ENCODE measurements around the gene FBXL16.

FBXL16 gene

DNA sequence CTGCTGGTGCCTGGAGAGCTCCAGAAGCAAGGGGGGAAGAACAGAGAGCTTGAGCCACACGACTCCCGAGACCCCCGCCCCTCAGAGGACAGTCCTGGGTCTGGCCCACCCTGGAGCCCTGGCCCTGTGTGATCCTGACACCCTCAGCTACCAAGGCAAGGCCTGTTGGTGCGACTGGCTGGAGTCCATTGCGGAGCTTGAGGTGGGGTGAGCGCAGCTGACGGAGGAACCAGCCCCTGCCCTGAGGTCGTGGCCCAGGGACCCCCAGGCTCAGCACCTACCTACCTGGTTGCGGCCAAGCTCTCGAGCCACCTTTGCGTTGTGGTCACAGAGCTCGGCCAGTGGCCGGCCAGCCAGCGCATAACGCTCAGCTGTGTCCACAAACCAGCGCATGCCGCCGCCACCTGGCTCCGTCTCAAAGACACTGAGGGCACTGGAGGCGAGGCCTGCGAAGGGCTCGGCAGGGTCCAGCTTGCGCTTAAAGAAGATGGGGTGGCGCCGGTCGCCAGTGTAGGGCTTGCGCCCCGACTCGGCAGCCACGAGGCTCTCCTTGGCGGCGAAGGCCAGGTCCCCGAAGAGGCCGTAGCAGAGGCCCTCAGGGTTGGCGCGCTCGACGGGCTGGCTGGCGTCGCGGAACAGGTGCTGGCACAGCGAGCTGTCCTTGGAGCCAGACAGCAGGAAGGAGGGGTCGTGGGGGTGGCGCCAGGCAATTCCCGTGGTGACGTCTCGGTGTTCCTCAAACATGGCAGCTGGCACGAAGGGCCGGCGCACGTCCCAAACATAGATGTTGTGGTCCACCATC lies 18.9 kb downstream of the FBXL16 start:
- DNase-seq = no peak

DNA sequence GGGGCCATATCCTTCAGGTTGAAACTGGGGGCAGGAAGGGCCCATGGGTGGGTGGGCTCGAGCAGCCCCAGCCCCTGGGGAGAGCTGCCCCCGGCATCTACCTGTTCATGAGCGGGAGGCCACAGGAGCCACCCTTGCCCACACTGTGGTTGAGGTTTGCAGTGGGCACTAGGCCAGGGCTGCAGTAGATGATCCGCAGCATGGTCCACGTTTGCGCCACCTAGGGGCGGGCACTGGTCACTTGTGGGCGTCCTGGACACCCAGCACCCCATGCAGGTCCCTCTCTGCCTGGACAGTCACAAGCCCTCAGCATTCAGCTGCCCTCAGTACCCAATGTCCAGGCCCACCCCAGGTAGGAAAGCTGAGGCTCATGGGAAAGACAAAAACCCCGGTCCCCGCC lies 19.6 kb downstream of the FBXL16 start:
- DNase-seq = peak; percentile 51

DNA sequence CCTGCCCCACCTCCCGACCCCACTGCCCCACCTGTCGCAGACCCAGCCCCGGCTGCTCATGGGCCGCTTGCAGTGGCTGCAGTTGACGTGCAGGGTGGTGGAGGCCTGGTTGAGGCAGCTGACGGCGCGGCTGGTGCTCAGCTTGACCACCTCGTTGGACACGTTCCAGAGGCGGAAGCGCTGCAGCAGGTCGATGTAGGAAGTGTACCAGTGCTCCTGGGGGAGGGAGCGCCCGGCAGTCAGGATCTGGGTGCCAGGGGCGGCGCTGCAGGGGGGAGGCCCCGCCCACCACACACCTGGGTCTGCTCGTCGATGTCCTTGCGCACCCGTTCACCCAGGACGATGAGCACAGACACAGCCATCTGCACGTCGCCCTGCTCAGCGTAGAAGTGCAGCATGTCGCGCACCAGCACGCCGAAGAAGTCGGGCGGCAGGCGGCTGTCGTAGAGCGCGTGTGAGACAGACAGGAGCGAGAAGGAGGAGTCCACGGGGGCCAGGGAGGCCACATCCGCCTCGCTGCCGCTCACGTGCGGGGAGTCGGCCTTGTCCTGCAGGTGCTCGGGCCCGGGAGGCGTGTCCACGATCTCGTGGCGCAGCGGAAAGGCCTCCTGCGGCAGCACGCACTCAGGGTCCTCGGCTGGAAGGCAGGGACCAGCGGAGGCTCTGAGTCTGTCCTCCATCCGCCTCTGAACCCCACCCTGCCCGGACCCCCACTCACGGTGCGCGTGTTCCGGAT lies 20.5 kb downstream of the FBXL16 start:
- DNase-seq = peak; percentile 50

DNA sequence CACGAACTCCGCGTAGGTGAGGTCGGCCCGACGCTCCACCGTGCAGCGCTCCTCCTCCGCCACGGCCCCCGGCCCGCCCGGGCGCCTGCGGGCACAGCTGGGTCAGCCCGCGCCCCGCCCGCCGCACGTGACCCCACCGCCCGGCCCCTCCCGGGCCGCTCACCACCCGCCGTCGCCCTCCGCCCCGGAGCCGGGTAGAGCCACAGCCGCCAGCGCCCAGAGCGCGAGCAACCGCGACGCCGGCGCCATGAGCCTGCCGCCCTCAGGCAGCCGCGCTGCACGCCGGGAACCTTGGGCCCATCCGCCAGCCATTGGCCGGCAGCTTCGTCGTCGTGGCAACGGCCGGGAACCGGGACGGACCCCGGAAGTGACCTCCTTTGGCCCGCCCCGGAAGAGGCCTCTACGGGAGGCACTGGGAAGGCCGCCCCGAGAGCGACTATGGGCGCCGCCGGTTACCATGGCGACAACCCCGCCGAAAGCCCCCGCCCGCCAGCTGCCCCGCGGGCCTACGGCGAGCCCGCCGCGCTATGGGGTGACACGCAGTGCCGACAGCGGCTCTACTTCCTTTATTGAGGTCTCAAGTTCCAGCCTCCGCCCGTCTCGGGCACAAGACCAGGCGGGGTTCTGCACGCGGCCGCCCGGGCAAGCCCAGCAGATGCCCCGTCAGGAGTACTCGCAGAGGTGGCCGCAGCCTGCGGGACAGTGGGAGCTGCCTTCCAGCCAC lies 21.4 kb downstream of the FBXL16 start, which contains the start of gene JMJD8:
TSS of gene JMJD8 (minus strand) at position 264 of the 724 bp plus-strand sequence. CDS start at position 249, 15 bp downstream.
- peak; percentile 99 for DNase-seq

DNA sequence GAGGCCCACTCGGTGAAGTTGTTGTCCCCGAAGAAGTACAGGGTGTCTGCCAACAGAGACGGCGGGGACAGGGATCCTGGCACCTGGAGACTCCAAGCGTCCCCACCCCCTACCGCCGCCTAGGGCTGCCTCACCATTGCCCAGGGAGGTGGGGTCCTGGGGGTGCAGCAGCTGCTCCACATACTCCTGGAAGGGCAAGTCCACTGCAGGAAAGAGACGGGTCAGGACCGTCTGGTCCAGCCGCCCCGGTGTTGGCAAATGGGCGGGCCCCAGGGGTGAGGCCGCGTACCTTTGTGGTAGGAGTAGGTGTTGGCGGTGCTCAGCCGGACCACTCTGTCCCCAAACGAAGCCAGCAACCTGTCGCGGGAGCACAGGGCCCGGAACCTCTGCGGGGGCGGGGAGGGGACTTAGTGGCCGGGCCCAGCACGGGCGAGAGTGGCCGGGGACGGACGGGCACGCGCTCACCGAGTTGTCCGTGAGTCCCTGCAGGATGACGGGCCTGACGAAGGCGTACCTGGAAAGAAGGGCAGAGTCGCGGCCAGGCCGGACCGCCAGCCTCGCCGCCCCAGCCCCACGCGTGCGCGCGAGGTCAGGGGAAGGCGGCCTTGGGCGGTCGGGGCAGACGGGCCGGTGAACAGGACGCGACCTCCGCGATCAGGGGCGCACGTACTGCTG lies 22.1 kb downstream of the FBXL16 start:
- no peak for DNase-seq

DNA sequence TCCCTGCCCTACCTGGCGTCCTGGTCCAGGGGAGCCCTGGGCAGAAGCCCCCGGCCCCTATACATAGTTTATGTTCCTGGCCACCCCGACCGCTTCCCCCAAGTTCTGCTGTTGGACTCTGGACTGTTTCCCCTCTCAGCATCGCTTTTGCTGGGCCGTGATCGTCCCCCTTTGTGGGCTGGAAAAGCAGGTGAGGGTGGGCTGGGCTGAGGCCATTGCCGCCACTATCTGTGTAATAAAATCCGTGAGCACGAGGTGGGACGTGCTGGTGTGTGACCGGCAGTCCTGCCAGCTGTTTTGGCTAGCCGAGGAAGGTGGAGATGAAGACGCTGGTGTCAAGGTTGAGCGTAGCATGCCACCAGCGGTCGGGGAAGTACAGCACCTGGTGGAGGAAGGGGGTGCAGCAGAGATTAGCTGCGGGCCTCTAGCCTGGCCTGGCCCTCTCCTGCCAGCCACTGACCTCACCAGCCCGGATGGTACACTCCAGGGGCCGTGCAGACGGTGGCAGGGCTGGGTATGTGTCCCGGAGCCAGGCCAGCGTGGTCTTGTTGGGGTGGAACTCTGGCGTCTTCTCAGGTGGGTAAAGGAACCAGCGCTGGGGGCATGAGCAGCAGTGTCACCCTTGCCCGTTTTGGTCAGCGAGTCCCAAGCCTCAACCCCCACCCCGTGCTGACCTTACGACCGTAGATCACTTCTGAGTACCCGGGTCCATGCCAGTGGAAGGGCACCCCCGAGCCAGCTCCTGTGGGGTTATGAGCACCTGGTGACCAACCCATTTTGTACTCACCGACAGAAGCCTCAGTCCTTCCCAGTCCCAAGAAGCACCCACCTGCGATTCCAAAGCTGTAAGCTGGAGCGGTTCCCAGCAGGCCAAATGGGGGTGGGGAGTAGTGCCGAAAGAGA lies 22.9 kb downstream of the FBXL16 start:
- no peak for DNase-seq

DNA sequence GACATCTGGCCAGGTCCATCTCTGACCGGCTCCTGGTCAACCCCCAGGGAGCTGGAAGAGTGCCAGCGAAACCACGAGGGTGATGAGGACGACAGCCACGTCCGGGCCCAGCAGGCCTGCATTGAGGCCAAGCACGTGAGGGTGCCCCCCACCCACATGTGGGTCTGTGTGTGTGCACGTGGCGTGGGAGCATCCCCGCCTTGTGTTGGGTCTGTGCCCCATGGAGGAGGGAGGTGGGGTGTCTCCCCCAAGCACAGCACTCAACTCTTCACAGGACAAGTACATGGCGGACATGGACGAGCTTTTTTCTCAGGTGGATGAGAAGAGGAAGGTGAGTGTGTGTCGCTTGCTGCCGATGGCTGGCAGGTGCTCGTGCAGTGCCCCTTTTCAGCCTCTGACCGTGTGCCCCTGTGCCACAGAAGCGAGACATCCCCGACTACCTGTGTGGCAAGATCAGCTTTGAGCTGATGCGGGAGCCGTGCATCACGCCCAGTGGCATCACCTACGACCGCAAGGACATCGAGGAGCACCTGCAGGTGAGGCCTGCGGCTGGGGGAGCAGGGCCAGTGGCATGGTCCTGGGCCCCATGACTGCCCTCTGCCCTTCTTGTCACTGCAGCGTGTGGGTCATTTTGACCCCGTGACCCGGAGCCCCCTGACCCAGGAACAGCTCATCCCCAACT lies 23.7 kb downstream of the FBXL16 start:
- DNase-seq = no peak

DNA sequence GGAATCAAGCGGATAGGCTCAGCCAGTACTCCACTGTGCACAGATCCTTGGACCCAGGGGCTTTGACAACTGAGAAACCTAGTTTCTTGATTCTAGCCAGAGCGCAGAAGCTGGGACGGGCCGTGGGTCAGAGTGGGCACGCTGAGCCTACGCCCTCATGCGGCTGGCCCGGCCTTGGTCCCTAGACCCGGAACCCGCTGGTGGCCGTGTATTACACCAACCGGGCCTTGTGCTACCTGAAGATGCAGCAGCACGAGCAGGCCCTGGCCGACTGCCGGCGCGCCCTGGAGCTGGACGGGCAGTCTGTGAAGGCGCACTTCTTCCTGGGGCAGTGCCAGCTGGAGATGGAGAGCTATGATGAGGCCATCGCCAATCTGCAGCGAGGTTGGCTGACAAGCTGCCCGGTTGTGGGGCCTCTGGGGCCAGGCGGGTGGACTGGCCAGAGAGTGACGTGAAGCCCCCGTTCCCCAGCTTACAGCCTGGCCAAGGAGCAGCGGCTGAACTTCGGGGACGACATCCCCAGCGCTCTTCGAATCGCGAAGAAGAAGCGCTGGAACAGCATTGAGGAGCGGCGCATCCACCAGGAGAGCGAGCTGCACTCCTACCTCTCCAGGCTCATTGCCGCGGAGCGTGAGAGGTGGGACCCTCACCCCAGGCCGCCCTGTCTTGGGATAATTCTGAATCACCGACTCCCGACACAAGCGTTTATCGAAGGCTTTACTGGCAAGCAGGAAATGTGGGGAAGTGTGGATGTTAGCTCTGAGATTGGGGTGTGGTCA lies 24.4 kb downstream of the FBXL16 start:
- peak; percentile 37 for DNase-seq

DNA sequence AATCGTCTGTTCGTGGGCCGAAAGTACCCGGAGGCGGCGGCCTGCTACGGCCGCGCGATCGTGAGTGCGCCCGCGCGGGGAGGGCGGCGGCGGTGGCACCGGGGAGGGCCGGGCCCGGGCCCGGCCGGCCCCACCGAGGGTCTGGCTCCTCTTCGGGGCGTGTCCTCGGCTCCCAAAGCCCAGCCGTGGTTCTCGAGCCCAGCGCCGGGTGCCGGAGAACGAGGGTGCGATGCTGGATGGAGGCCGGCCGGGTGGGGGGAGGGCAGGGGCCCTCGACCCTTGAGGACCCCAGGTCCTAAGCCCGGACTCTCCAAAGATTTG lies 25.0 kb downstream of the FBXL16 start:
- no peak for DNase-seq

DNA sequence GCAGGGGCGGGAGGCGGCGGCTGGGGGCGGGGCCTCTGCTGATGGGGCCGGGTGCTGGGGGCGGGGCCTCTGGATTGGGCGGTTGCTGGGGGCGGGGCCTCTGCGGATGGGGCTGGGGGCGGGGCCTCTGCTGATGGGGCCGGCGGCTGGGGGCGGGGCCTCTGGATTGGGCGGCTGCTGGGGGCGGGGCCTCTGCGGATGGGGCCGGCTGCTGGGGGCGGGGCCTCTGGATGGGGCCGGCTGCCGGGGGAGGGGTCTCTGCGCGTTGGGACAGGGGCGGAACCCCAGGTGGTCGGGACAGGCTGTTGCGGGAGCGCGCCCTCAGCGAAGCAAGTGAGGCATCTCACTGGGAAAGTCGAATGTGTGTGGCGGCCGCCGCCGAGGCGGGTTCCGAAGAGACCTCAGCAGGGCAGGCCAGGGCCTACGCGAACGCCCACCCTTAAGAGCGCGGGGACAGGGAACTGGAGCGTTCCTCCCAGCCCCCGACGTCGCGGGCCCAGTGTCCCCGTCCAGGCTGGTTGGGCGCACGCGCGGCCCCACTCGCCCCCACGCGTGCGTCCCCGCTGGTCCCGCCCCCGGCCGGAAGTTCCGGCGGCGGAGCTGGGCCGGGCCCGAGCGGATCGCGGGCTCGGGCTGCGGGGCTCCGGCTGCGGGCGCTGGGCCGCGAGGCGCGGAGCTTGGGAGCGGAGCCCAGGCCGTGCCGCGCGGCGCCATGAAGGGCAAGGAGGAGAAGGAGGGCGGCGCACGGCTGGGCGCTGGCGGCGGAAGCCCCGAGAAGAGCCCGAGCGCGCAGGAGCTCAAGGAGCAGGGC lies 25.6 kb downstream of the FBXL16 start, which contains the start of gene STUB1:
TSS of gene STUB1 (plus strand) at position 597 of the 811 bp plus-strand sequence. CDS start at position 713, 116 bp downstream.
- peak; percentile 95 for DNase-seq

DNA sequence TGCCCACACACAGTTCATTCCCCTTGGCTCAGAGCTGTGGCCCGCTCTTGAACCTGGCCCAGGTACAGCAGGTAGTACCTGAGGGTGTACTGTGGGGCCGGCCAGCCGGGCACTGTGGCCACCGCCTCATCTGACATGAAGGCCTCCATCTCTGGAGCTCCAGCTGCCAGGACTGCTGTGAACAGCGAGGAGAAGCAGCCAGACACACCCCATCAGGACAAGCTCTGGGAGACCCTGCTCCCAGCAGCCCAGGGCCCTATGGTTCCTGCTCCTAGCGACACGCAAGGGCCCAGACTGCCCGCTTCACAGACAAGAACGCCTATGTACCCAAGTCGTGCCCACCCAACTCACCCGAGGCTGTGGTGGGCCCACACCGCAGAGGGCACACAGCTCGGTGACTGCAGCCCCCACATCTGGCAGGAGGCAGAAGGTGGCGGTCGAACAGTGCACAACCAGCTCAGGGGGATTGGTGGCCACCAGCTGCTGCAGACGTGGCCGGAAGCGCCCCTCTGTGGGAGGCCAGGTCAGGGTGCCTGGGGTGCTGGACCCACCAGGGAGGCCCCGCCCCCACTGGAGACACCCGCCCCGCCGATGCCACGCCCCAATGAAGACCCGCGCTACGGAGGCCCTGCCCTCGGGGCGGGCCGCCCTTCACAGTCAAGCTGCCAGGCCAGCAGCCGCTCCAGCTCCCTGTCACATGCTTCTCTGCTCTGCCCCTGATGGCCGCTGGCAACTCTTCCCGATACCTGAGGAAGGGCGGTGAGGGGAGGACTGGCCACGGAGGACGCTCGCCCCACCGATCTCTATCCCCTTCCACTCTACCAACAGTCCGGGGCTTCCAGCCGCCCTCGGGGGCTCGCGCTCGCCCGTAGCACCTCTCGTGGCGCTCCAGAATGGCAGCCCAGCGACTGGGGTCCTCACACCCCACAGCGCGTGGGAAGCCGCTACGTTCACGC lies 26.5 kb downstream of the FBXL16 start:
- peak; percentile 92 for DNase-seq

DNA sequence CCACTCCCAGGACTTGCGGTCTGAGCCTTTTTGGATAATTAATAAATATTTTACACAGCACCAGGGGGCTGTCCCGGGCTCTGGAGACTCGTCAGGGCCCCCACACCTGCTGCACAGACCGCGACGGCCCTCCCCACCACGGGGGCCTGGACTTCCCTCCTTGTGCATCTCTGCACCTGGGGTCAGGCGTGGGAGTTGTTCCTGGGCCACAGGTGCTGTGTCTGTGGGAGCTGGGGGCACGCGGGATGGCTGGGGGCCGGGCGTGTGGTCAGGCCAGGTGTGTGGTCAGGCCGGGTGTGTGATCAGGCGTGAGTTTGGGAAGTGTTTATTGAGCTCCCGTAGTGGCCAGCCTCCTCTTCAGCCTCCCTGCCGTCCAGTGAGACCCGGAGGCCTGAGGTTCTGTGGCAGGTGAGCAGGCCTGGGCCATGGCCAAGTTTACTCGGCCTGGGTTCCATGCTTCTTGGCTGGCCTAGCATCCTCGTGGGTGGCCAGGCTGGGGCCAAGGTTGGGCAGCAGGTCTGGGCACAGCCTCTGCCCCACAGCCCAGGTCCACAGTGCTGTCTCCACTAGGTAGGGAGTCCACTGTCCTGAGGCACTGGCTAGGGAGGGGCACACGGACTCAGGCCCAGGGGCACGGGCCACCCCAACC lies 27.3 kb downstream of the FBXL16 start:
- peak; percentile 36 for DNase-seq

DNA sequence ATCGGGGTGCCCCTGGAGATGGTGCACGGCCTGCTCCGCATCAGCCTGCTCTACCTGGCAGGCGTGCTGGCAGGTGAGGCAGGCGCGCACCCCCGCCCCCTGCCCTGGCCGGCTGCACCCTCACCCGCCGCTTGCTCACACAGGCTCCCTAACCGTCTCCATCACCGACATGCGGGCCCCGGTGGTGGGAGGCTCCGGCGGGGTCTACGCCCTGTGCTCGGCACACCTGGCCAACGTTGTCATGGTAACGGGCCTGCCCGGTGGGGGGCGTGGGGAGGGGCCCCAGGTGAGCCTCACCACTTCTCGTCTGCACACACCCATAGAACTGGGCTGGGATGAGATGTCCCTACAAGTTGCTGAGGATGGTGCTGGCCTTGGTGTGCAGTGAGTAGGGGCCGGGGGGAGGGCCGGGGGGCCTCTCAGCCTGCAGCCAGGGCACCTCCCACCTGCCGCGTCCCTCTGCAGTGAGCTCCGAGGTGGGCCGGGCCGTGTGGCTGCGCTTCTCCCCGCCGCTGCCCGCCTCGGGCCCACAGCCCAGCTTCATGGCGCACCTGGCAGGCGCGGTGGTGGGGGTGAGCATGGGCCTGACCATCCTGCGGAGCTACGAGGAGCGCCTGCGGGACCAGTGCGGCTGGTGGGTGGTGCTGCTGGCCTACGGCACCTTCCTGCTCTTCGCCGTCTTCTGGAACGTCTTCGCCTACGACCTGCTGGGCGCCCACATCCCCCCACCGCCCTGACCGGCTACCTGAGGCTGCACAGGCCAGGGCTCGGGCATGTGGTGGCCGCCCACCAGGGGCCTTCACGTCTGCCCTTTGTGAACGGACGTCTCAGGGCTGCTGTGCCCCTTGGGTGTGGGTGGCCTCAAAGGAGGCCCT lies 28.0 kb downstream of the FBXL16 start:
- DNase-seq = peak; percentile 90

DNA sequence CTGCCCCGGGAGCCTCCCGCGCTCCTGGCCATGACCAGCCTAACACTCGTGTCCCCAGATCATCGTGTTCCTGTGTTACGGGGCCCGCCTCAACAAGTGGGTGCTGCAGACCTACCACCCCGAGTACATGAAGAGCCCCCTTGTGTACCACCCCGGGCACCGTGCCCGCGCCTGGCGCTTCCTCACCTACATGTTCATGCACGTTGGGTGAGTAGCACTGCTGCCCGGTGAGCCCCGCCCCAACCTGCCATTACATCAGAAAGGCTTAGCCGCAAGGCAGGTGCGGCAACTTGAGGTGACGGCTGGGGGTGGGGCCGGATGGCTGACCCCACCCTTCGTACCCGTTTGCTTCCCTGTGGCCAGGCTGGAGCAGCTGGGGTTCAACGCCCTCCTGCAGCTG lies 28.7 kb downstream of the FBXL16 start:
- peak; percentile 94 for DNase-seq

DNA sequence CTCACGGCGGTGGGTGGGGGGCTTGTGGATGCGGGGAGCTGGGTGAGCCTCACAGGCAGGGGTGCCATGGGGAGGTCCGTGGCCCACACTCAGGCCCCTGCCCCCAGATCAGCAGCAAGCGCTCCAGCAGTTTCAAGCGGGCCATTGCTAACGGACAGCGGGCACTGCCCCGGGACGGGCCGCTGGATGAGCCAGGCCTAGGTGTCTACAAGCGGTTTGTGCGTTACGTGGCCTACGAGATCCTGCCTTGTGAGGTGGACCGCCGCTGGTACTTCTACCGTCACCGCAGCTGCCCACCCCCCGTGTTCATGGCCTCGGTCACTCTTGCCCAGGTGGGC lies 29.1 kb downstream of the FBXL16 start:
- DNase-seq = no peak

DNA sequence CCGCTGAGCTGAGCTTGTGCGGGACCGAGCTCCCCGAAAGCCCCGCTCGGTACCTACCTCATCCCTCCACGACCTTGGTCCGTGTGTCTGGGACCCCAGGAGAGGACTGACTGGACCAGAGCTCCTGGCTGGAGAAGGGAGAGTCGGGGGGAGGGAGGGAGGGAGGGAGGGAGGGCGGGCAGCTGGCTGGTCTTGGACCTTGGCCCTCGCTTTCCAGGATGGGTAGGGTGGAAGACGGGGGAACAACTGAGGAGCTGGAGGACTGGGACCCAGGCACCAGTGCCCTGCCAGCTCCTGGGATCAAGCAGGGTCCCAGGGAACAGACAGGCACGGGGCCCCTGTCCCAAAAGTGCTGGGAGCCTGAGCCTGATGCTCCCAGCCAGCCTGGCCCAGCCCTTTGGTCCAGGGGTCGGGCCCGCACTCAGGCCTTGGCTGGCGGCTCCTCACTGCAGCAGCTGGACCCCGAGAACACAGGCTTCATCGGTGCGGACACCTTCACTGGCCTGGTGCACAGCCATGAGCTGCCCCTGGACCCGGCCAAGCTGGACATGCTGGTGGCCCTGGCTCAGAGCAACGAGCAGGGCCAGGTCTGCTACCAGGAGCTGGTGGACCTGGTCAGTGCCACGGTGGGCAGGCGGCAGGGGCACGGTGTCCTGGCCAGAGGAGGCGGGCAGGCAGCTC lies 29.6 kb downstream of the FBXL16 start:
- DNase-seq = no peak
